K562 (cell line): ENCODE measurements around the gene SLC25A17. TPM values are rescaled to one million over a fixed set of nuclear protein-coding genes. Genes with fewer than 3 reads are reported as not detected.

Source experiments
- BRD9 ChIP-seq: fragments of 450-650 bp; IDR thresholded peaks from 2 replicates; pipeline ENCODE4 v1.6.1; 2018; ENCODE audit warnings: low read depth; ENCODE audit not compliant: partially characterized antibody
- CHD7 ChIP-seq: fragments of 200-600 bp; sonication (generic); IDR thresholded peaks from one replicate; pipeline ENCODE4 v1.6.1; 2012; ENCODE audit warnings: mild to moderate bottlenecking, low read depth, low read length, inconsistent platforms
- JUND ChIP-seq, 2 experiments: IDR thresholded peaks; 2 replicates in 1 of 2; 3 replicates in 1 of 2; pipeline ENCODE4 v1.6.1; 2011; ENCODE audit warnings: borderline replicate concordance in 2 of 2, low read depth in 2 of 2, low read length in 2 of 2, improper control_type of control experiment in 1 of 2, missing biosample characterization in 1 of 2, missing genetic modification characterization in 1 of 2, missing genetic modification reagents in 1 of 2
- ZFP36 ChIP-seq: fragments of 150-350 bp; IDR thresholded peaks from 2 replicates; pipeline ENCODE4 v1.6.1; 2018; ENCODE audit warnings: low read length, low read depth; ENCODE audit not compliant: partially characterized antibody
- ZNF407 ChIP-seq: fragments of 450-650 bp; IDR thresholded peaks from 2 replicates; pipeline ENCODE4 v1.6.1; 2016; ENCODE audit warnings: low read depth
- polyA plus RNA-seq, 8 experiments: library from polyadenylated mRNA; depleted of rRNA in 4 of 8; stranded (reverse) in 5 of 8; unstranded in 3 of 8; fragments of >200 nt; fragmentation: Nextera tagmentation in 2 of 8; fragmentation: Illumina TruSeq in 1 of 8; extraction: Ambion mirVana in 2 of 8; extraction: Trizol in 1 of 8; gene quantifications; 2 replicates each; pipeline versions ENCODE4 v1.2.1 to v1.2.3, GENCODE V29; 2011 to 2014; ENCODE audit warnings: inconsistent platforms in 1 of 8, missing spikeins in 1 of 8
- total RNA-seq, 7 experiments: library from RNA; depleted of rRNA in 6 of 7; stranded (reverse); fragments of >200 nt in 6 of 7; fragmentation: Illumina TruSeq in 2 of 7; extraction: Trizol in 2 of 7; gene quantifications; 2 replicates each; pipeline versions ENCODE4 v1.2.1 to v1.2.3, GENCODE V29; 2011 to 2021; ENCODE audit warnings: low replicate concordance in 1 of 7

SLC25A17 gene
- total and polyA plus RNA-seq, 9 of the 15 experiments (the other 6 are each of a cell fraction or from before 2014, with no cell fraction given), result 32.6 to 136 (median 56.2) TPM

DNA sequence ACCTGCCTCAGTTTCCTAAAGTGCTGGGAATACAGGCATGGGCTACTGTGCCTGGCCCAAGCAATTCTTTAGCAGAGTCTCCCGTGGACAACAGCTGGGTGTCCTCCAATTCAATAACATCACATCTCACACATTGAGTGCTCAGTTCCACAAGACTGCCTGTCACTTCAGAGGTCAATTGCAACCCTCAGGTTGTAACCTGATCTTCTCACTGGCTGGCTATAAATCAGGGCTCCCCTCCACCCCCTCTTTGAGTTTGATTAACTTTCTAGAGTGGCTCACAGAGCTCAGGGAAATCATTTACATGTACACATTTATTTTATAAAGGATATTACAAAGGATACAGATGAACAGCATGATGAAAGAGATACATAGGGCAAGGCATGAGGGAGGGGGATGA, 71.8 kb downstream of the SLC25A17 start (continued):
- TF ChIP-seq ZNF407 (no peak), BRD9 (no peak), CHD7 (no peak), JUND (IDR thresholded peaks at IDR 0.05; ENCODE audit: borderline replicate concordance, low read depth, low read length) (no peak), JUND (tag; IDR thresholded peaks at IDR 0.05; ENCODE audit: borderline replicate concordance, low read depth, low read length) (no peak), ZFP36 (no peak)
